Embryonic facial prominence (tissue), 1 donor: ENCODE results near the gene ZNF610.
"Not testable (repeated sequence)": the region's sequence is repeated elsewhere in the genome, so short reads cannot be mapped to it uniquely, and the experiment has no call there.

Experiments
- DNase-seq: peaks from one replicate; pipeline ENCODE4 v3.0.0-alpha.2; 2016; ENCODE audit errors: extremely low spot score

The ZNF610 gene

GRCh38 chr19:52336117-52336790 lies at the start of gene ZNF610:
Gene ZNF610, plus strand, starts transcription at chr19:52336243. Its CDS starts 12,930 bp downstream, at chr19:52349173.
- peak; percentile 79 for DNase-seq

- no peak for DNase-seq
Measured at GRCh38 chr19:52286256-52286655, 49.8 kb upstream of the ZNF610 start.

- DNase-seq = no peak
Measured at GRCh38 chr19:52291781-52292180, 44.3 kb upstream of the ZNF610 start.

- not testable (repeated sequence) for DNase-seq
Measured at GRCh38 chr19:52292946-52293345, 43.1 kb upstream of the ZNF610 start.

GRCh38 chr19:52296400-52296772 lies 39.7 kb upstream of the ZNF610 start:
- DNase-seq = no peak

- DNase-seq = peak; percentile 60
Measured at GRCh38 chr19:52296773-52297600, 39.1 kb upstream of the ZNF610 start, which contains the start of gene ZNF480. Gene ZNF480, plus strand, starts transcription at chr19:52297169. Its CDS starts 3,244 bp downstream, at chr19:52300413.

- no peak for DNase-seq
Measured at GRCh38 chr19:52297601-52298364, 38.3 kb upstream of the ZNF610 start.

- DNase-seq = no peak
Measured at GRCh38 chr19:52307275-52307674, 28.8 kb upstream of the ZNF610 start.

- no peak for DNase-seq
Measured at GRCh38 chr19:52322429-52322828, 13.6 kb upstream of the ZNF610 start.

GRCh38 chr19:52331757-52332156 lies 4.3 kb upstream of the ZNF610 start:
- DNase-seq = no peak

- no peak for DNase-seq
Measured at GRCh38 chr19:52335768-52336116, 301 bp upstream of the ZNF610 start.

GRCh38 chr19:52336791-52337381 lies 843 bp downstream of the ZNF610 start:
- DNase-seq = no peak

GRCh38 chr19:52339022-52339421 lies 3.0 kb downstream of the ZNF610 start:
- not testable (repeated sequence) for DNase-seq

GRCh38 chr19:52343548-52343947 lies 7.5 kb downstream of the ZNF610 start:
- no peak for DNase-seq

GRCh38 chr19:52345162-52345561 lies 9.1 kb downstream of the ZNF610 start:
- no peak for DNase-seq

GRCh38 chr19:52351512-52351911 lies 15.5 kb downstream of the ZNF610 start:
- DNase-seq = no peak

- DNase-seq = no peak
Measured at GRCh38 chr19:52366414-52366824, 30.4 kb downstream of the ZNF610 start.

- DNase-seq = peak; percentile 92
Measured at GRCh38 chr19:52369559-52370340, 33.7 kb downstream of the ZNF610 start, which contains the start of gene ZNF880. Gene ZNF880, plus strand, starts transcription at chr19:52369923. Its CDS starts 43 bp downstream, at chr19:52369966.

- no peak for DNase-seq
Measured at GRCh38 chr19:52370341-52370710, 34.3 kb downstream of the ZNF610 start.

GRCh38 chr19:52391135-52391534 lies 55.1 kb downstream of the ZNF610 start:
- DNase-seq = no peak
